ENCODE data around the gene CEP192. TPM values are rescaled to one million over a fixed set of nuclear protein-coding genes. Genes with fewer than 3 reads are reported as not detected.

CEP192 gene
- total and polyA plus RNA-seq, 9 donors = 18.0 to 48.6 (median 33.7) TPM

DNA sequence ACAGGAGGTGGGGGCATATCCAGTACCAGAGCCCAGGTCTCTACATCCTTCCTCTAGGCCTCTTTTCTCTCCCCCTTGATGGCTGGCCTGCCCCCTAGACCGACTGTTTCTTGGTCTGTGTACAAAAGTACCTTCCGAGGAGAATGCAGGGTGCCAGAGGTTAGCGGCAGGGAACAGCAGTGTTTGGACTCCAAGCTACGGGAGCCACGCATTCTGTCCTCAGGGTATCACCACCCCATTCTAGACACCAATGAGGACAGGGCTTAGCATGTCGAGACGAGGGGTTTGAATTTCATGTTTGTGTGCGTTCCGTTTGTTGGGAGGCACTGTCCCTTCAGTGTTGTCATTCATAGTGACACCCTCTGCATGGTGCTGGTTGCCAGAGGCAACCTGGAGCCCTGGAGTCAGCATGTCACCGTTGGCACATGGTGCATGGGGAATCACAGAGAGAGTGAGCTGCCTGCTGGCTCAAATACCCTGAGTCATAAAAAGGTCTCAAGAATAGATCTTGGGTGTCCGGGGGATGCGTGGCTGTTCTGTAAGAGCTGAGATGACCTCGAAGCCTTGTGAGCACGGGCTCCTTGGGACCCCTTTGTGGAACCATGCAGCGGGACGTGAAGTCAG is 170.2 kb downstream of the CEP192 start:
- DNase-seq = no peak
- 83 to 90% (median 89%) methylated on average over 14 to 16 of the region's 16 CpGs for WGBS, 3 donors
- Histone ChIP-seq H3K27me3 (no peaks in the 10 kb centered on the region), H3K4me1 (ENCODE audit: insufficient read depth) (no peaks in the 10 kb centered on the region), H3K9me3 (no peaks in the 10 kb centered on the region), H3K4me3 (no peak overlapping the region), H3K36me3 (no peaks in the 10 kb centered on the region), H3K27ac (no peak overlapping the region)
- TF ChIP-seq, protein P1, sequence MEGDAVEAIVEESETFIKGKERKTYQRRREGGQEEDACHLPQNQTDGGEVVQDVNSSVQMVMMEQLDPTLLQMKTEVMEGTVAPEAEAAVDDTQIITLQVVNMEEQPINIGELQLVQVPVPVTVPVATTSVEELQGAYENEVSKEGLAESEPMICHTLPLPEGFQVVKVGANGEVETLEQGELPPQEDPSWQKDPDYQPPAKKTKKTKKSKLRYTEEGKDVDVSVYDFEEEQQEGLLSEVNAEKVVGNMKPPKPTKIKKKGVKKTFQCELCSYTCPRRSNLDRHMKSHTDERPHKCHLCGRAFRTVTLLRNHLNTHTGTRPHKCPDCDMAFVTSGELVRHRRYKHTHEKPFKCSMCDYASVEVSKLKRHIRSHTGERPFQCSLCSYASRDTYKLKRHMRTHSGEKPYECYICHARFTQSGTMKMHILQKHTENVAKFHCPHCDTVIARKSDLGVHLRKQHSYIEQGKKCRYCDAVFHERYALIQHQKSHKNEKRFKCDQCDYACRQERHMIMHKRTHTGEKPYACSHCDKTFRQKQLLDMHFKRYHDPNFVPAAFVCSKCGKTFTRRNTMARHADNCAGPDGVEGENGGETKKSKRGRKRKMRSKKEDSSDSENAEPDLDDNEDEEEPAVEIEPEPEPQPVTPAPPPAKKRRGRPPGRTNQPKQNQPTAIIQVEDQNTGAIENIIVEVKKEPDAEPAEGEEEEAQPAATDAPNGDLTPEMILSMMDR (IDR thresholded peaks at IDR 0.05) = no peak
- TF ChIP-seq POLR2A (IDR thresholded peaks at IDR 0.05) (no peak), EP300 (IDR thresholded peaks at IDR 0.05) (no peak)
- intact Hi-C loops (cut with DNase I) = no loop called here

DNA sequence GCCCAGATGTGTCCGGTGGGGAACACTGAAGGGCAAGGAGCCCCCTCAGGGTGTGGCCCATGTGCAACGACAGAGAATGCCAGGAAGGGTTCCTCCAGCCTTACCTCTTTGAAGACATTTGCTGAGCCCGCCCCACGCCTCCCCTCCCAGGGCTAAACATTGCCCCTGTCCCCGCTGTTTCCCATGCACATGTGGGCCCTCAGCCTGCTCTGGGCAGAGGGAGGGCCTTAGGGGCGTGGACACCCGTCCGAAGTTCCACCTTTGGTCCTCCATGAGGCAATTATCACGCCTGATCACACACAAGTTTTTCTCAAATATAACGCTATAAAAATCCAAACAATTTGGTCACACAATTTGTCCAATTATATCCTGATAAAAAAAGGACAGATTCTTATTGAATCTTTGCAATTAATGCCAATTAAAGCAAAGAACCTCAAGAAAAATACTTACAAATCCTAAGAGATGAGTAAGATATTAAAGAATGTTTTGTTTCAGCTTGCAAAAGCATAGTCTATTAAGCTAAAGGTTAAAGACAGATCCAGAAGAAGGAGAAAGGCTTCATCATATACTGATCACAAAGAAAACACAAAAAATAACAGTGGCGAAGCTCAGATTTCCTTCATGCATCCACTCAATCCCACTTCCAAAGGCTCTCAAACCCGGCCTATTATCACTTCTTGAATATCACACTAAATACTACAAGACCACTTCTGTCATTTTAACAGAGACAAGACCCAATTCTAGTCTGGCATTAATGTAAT is 172.2 kb downstream of the CEP192 start:
- Histone ChIP-seq H3K4me3 (no peak overlapping the region), H3K9me3 (no peaks in the 10 kb centered on the region), H3K36me3 (no peaks in the 10 kb centered on the region), H3K4me1 (ENCODE audit: insufficient read depth) (no peaks in the 10 kb centered on the region), H3K27me3 (no peaks in the 10 kb centered on the region), H3K27ac (no peak overlapping the region)
- intact Hi-C loops (cut with DNase I) = no loop called here
- WGBS, 3 donors = 86 to 90% (median 86%) methylated on average over 12 of the region's 12 CpGs
- DNase-seq = no peak
- TF ChIP-seq EP300 (IDR thresholded peaks at IDR 0.05) (no peak), POLR2A (IDR thresholded peaks at IDR 0.05) (no peak)
- TF ChIP-seq, protein P1 (IDR thresholded peaks at IDR 0.05) = no peak

DNA sequence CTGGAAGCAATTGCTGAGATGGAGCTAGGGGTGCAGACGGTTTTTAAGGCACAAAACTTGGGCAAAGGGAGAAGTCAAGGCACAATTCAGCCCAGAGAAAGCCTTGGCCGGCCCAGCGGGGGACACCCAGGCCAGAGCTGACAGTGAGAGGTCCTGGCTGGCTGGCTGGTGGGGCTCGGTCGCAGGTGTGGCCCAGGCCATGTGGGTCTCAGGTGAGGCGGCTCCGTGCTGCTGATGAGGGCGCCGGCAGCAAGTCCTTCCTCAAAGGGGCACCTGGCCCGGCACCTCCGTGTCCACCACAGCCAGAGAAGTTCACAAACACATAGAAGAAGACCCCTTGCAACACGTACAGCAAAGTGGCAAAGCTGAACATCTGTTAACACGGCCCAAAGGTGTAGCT is 173.2 kb downstream of the CEP192 start:
- intact Hi-C loops (cut with DNase I) = no loop called here
- Histone ChIP-seq H3K27me3 (no peaks in the 10 kb centered on the region), H3K27ac (no peak overlapping the region), H3K36me3 (no peaks in the 10 kb centered on the region), H3K9me3 (no peaks in the 10 kb centered on the region), H3K4me3 (no peak overlapping the region), H3K4me1 (ENCODE audit: insufficient read depth) (no peaks in the 10 kb centered on the region)
- WGBS, 3 donors = 89 to 93% (median 92%) methylated on average over 13 of the region's 13 CpGs
- TF ChIP-seq, protein P1 (IDR thresholded peaks at IDR 0.05) = no peak
- TF ChIP-seq EP300 (IDR thresholded peaks at IDR 0.05) (no peak), POLR2A (IDR thresholded peaks at IDR 0.05) (no peak)
- DNase-seq = no peak

DNA sequence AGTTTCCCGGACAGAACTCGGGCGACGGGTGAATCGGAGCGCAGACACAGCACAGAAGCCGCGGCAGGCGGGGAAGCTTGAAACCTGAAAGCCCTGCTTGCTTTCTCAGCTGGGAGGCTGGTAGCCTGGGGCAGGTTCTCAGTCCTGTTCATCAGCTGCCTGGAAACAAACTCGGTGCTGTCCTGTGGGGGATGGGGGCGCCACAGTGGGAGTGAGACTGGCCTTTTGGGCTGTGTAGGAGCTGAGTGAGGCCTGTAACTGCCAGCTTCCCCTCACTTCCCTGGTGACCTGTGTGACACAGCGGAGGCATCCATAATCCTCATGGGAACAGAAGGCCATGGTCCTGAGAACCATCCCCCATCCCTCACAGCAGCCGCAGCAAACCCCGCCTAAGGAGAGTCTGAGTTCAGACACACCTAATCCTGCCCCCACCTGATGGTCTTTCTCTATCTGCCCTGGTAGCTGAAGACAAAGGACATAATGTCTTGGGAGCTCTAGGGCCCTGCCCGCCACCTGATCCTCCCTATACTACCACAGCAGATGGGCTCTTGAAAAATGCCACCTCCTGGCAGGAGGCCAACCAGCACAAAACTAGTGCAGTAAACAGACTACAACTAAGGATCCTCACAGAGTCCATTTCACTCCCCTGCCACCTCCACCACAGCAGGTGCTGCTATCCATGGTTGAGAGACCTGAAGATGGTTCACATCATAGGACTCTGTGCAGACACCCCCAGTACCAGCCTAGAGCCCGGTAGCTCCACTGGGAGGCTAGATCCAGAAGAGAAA is 174.7 kb downstream of the CEP192 start:
- Histone ChIP-seq H3K4me1 (ENCODE audit: insufficient read depth) (no peaks in the 10 kb centered on the region), H3K27me3 (no peaks in the 10 kb centered on the region), H3K36me3 (no peaks in the 10 kb centered on the region), H3K9me3 (no peaks in the 10 kb centered on the region), H3K27ac (no peak overlapping the region), H3K4me3 (no peak overlapping the region)
- DNase-seq = no peak
- intact Hi-C loops (cut with DNase I) = no loop called here
- WGBS, 3 donors = 86 to 92% (median 91%) methylated on average over 16 of the region's 16 CpGs
- TF ChIP-seq EP300 (IDR thresholded peaks at IDR 0.05) (no peak), POLR2A (IDR thresholded peaks at IDR 0.05) (no peak)
- TF ChIP-seq, protein P1 (IDR thresholded peaks at IDR 0.05) = no peak
